Measurements from ENCODE around the gene GPR89A. TPM values are rescaled to one million over a fixed set of nuclear protein-coding genes. Genes with fewer than 3 reads are reported as not detected.

GPR89A gene
- 73.8 TPM for total RNA-seq

GRCh38 chr1:145607833-145608733 lies at the start of gene GPR89A:
TSS of gene GPR89A (plus strand) at chr1:145607988. CDS start at chr1:145608134, 146 bp downstream.

DNA sequence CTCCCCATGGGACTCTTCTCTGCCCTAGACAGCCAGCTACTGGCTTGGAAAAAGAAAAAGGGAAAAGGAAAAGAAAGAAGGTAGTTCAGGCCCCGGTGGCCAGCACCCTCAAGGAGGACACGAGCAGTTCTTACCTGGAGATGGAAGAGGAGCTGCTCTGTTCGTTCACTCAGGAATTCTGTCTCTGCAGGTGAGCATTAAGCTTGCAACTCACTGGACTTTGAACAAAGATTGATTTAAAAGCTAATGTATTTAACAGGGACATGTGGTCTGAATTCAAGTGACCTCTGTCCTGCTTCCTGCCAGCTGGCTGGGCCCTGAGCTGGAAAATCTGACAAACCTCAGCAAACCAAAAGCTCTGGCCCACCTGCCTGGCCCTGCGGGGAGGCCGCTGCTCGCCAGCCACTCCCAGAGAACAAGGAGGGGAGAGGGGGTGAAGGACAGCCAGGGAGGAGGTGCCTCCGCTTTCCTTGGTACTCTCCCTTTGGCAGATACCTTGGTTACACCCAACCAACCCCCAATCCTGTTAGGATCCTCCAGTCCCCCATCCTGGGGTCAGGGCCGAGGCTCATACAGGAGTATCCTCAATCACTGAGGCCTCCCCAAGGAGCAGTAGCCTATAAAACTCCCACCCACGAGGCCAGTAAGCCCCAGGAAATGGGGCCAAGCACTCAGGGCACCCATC lies 99.5 kb downstream of the GPR89A start, which contains the start of gene PDZK1:
Gene PDZK1, minus strand, starts transcription at position 186 of the 685 bp plus-strand sequence. CDS start 19,347 bp downstream, outside the sequence.

GRCh38 chr1:145719230-145720079 lies 111.7 kb downstream of the GPR89A start, which contains the start of gene CD160:
TSS of gene CD160 (plus strand) at chr1:145719499. CDS start at chr1:145728328, 8,829 bp downstream.

Other genes starting within 250 kb of the GPR89A start
- 7.6 TPM for gene NBPF20, start 182.4 kb upstream of the GPR89A start, total RNA-seq
- gene PDZK1, start 99.4 kb downstream of the GPR89A start, total RNA-seq: 3.0 TPM
- gene CD160, start 111.5 kb downstream of the GPR89A start, total RNA-seq: not detected
- 26.9 TPM for gene RNF115, start 216.1 kb downstream of the GPR89A start, total RNA-seq
- gene POLR3C, start 216.2 kb downstream of the GPR89A start, total RNA-seq: 35.8 TPM
- gene NUDT17, start 237.6 kb downstream of the GPR89A start, total RNA-seq: 1.9 TPM

Data from camera-type eye (tissue), 1 donor.